Suprapubic skin (tissue), 4 donors: Measurements from ENCODE around the gene SLC12A2.

ENCODE experiments used
- POLR2A ChIP-seq, 2 donors: fragments of 450-650 bp; IDR thresholded peaks; one replicate each; pipeline ENCODE4 v1.6.1; 2017; ENCODE audit warnings: antibody characterized with exemption in 2 of 2, mild to moderate bottlenecking in 2 of 2, moderate library complexity in 2 of 2
- POLR2AphosphoS5 ChIP-seq, 3 donors: sonication (generic); formaldehyde crosslinking; IDR thresholded peaks; one replicate each; pipeline ENCODE4 v1.6.1; 2017; ENCODE audit warnings: antibody characterized with exemption in 3 of 3
- TF ChIP-seq, protein P1 (sequence below), 2 donors: fragments of 200-600 bp in 1 of 2; fragments of 450-650 bp in 1 of 2; sonication (generic) in 1 of 2; IDR thresholded peaks; one replicate each; pipeline ENCODE4 v1.5.1; 2016 to 2019; ENCODE audit warnings: antibody characterized with exemption in 2 of 2, mild to moderate bottlenecking in 1 of 2, moderate library complexity in 1 of 2

DNA sequence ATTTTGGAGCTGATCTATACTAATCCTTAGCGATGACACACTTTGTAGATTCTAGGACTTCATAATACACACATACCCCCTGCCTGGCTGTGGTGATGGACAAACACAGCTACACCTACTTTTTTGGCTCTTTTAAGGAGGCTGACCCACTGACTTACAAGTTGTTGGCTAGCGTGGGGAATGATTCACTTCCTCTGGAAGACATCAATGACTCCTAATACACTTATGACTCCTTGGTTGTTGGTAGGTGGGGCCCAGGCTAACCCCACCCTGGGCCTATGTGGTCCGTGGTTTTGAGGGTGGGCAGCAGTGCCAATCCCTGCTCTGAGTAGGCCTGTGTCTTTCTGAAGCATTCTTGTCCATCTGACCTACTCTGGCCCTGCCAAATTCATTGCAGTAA lies 144.4 kb downstream of the SLC12A2 start:
- TF ChIP-seq, protein P1, sequence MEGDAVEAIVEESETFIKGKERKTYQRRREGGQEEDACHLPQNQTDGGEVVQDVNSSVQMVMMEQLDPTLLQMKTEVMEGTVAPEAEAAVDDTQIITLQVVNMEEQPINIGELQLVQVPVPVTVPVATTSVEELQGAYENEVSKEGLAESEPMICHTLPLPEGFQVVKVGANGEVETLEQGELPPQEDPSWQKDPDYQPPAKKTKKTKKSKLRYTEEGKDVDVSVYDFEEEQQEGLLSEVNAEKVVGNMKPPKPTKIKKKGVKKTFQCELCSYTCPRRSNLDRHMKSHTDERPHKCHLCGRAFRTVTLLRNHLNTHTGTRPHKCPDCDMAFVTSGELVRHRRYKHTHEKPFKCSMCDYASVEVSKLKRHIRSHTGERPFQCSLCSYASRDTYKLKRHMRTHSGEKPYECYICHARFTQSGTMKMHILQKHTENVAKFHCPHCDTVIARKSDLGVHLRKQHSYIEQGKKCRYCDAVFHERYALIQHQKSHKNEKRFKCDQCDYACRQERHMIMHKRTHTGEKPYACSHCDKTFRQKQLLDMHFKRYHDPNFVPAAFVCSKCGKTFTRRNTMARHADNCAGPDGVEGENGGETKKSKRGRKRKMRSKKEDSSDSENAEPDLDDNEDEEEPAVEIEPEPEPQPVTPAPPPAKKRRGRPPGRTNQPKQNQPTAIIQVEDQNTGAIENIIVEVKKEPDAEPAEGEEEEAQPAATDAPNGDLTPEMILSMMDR (IDR thresholded peaks at IDR 0.05) = no peak
- TF ChIP-seq POLR2A (IDR thresholded peaks at IDR 0.05) = no peak
- no peak for TF ChIP-seq POLR2AphosphoS5 (IDR thresholded peaks at IDR 0.05)
